Glomerular visceral epithelial cell (primary cell): Measurements from ENCODE around the gene TRPM5.

Experiments used
- DNase-seq: peaks from one replicate; pipeline ENCODE4 v3.0.0-alpha.2; 2016; ENCODE audit errors: extremely low spot score

The TRPM5 gene

GRCh38 chr11:2452321-2453012, 8.2 kb upstream of the TRPM5 start:
- DNase-seq, result no peak

GRCh38 chr11:2451916-2452315, 7.6 kb upstream of the TRPM5 start:
- DNase-seq, result no peak

DNA sequence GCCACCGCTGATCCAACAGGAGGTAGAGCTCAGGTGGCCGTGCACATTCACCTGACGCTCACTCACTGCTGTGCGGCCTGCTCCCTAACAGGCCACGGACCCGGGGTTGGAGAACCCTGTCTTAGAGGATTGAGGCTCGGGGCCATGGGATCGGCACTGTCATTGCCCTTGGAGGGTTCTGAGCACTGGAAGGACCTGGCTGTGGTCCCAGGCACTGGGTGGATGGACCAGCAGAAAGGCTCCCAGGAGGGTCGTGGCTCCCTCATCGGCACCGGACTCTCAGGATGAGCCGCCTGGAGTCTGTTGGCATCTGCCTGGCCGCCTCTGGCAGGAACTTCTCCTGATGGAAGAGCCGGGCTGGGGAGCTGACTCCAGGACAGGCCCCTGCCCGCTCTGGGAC, 7.0 kb upstream of the TRPM5 start:
- no peak for DNase-seq

- DNase-seq, result no peak
These were observed 6.2 kb upstream of the TRPM5 start for GRCh38 chr11:2450321-2451041.

- no peak for DNase-seq
These were observed 5.4 kb upstream of the TRPM5 start for GRCh38 chr11:2449548-2450320.

DNA sequence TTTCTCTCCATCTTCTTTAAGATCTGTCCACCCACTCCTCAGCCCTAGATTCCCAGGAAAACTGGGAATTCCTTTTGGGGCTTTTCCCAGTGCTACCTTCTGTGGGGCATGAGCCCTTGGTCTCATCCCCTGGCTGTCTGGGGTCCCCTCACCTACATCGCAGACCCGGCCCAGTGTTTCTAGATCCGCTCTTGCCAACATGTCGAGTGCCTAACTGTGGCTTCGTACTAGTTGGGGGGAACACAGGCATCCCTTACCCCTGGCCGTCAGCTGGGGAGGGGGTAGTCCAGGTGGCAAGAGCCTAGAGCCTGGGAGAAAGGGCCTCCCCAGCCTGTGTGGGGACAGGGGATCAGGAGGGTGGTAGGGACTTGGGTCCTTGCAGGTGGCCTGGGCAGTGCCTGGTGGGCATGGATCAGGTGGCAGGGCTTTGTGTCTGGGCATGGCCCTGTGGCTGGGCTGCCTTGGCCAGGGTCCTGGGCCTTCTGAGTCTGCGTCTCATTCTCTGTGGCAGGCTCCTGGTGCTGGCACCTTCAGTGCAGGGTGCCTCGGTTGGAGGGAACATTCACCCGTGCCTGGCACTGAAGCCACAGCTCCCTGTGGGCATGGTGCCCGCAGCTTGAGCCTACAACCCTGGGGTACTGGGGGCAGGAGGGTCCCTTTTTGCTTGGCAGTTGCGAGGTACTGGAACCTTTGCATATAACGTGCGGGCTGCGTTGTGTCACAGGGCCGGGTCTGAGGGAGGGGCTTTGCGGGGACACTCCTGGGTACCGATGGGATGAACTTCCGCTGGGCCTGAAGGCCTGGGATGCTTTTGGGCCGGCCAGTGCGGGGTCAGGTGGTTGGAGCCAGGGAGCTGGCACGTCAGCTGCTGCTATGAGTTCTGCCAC, 4.6 kb upstream of the TRPM5 start:
- DNase-seq, result no peak

GRCh38 chr11:2447951-2448650, 3.8 kb upstream of the TRPM5 start:
- no peak for DNase-seq

GRCh38 chr11:2447253-2447950, 3.1 kb upstream of the TRPM5 start:
- DNase-seq, result no peak

GRCh38 chr11:2446590-2447252, 2.4 kb upstream of the TRPM5 start:
- no peak for DNase-seq

DNA sequence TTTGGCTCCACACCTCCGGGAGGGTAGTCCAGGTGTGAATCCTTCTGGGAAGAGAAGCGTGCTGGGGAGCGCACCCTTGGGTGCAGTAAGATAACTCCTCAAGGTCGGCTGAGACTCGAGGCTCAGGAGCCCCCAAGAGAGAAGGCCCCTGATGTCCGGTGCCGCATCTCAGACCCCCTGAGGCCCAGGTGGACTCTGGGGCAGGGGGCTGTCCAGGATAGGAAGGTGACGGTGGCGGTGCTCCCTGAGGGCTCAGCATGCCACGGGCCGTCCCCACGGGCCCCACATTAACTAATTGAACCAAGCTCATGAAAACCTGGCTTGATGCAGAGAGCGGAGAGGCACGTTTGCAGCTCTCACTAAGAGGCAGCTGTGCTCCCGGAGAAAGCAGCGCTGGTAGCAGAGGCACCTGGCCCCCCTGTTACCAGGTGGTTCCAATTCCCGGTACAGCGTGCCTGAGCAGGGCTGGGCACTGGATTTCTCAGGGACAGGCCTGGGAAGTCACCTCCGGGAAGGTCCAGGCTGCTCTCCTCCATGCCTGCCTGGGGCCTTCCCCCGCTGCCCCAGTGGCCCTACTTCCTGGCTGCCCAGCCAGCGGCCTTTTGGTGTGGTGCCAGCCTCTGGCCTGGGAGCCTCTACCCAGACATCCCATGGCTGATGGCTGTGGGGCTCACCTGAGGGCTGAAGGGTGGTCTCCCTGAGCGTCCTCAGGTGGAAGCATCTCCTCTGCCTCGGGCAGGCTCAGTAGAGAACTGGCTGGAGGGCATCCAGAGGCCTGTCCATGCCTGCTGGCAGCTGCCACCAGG, 1.6 kb upstream of the TRPM5 start:
- no peak for DNase-seq

DNA sequence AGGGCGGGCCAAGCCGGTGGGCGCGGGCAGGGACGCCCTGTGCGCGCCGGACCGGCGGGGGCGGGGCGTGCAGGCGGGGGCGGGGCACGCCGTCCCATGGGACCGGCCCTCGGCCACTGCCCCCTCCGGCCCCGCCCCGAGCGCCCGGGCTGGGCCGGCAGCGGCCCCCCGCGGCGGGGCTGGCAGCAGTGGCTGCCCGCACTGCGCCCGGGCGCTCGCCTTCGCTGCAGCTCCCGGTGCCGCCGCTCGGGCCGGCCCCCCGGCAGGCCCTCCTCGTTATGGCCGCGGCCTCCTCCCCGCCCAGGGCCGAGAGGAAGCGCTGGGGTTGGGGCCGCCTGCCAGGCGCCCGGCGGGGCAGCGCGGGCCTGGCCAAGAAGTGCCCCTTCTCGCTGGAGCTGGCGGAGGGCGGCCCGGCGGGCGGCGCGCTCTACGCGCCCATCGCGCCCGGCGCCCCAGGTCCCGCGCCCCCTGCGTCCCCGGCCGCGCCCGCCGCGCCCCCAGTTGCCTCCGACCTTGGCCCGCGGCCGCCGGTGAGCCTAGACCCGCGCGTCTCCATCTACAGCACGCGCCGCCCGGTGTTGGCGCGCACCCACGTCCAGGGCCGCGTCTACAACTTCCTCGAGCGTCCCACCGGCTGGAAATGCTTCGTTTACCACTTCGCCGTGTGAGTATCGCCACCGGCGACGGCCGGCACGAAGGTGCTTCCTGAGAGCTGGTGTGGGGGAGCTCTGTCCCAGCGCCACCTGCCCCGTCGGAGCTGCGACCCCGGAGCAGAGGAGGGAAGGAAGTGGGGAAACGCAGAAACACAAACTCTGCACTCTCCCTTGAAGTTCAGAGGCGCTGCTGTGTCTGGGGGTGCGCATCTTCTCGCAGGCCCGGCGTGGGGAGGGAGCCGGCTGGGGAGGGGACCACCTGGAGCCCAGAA, 769 bp upstream of the TRPM5 start, which contains the start of gene KCNQ1:
Gene KCNQ1 (plus strand): TSS at position 188 of the 925 bp plus-strand sequence. CDS start 91 bp downstream, at position 279.
- DNase-seq, result peak; percentile 17

DNA sequence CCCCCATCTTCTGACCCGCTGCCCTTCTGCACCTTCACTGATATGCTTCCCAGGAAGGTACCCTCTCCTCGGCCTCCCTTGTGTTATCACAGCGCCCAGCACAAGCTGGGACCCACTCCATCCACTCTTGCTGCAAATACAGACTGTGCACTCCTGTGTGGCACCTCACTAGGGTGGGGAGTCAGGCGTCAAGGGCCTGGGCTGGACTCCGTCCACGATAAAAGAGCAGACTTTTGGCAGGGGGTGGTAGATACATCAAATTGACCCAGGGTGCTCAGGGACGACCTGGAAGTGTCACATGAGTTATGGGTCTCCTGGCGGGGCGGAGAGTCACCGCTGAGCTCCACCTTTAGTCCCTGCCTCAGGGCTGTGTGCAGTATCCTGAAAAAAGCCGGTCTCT, 908 bp downstream of the TRPM5 start:
- no peak for DNase-seq

- no peak for DNase-seq
These were observed 1.7 kb downstream of the TRPM5 start for GRCh38 chr11:2442589-2442988.

DNA sequence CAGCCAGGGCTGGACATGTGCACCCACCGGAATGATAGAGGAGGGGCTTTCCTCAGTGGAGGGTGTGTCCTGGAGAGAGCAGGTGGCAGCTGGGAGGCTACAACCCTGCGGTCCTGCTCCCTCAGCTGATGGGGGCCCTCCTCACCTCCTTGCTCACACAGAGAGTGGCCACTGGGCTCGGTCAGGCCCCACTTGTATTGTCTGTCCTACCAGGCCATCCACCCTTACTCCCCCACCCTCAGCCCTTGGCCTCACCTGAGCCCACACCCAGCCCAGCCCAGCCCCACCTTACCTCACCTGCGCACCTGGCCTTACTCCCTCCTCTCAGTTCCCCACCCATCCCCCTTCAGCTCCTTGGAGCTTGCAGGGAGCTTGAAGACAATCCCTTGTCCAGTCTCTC, 3.1 kb downstream of the TRPM5 start:
- DNase-seq, result no peak

DNA sequence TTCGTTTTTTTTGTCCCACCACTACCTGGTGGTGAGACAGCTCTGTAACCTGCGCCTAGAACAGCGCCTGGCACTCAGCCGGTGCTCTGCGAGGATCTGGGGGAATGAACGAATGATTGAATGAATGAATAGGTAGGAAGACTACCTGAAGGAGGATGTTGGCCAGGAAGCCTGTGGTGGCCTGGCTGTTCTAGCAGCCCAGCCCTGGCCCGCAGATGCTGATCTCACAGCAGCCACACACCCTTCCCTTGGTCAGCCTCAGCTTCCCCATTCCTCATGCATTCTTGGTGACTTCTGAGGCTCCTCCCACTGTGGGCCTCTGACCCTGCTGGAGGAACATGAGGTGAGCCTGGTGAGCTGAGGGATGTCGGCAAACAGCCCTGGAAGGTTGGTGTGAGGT, 3.7 kb downstream of the TRPM5 start:
- no peak for DNase-seq

DNA sequence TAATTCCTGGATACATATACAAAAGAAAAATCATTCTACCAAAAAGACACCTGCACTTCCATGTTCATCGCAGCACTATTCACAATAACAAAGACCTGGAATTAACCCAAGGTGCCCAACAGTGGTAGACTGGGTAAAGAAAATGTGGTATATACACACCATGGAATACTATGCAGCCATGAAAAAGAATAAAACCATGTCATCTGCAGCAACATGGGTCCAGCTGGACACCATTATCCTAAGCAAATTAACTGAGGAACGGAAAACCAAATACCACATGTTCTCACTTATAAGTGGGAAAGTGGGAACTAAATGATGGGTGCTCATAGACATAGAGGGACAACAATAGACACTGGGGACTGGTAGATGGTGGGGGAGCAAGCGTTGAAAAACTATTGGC, 4.5 kb downstream of the TRPM5 start:
- no peak for DNase-seq

- DNase-seq, result no peak
These were observed 6.8 kb downstream of the TRPM5 start for GRCh38 chr11:2437516-2437915.

DNA sequence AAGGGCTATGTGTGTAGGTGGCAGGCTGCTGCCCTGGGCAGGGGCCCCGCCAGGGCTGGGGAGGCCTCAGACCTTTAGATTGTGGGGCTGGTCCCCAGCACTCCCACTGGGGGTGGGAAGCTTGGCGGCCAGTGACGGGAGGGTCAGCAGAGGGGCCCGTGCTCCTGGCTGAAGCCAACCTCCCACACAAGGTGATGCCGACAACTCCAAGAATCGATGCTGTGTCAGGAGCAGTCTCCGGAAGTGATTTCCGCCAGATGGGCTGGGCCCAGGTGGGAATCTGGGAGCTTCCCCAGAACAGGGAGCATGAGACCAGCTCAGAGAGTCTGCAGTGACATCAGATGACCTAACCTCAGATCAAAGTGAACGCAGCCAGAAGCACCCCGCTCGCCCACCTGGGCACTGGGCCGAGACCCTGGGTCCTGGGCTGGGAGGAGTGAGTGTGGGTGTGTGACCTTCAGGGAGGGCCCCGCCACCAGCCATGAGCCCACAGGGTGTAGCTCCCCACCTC, 7.7 kb downstream of the TRPM5 start:
- no peak for DNase-seq
